GM21528 (cell line): ENCODE data around the gene ART1.
"Not testable (repeated sequence)": the region's sequence is repeated elsewhere in the genome, so short reads cannot be mapped to it uniquely, and the experiment has no call there.

Experiments used
- ATAC-seq: cut with Tn5 transposase; IDR thresholded peaks from one replicate; pipeline ENCODE4 v1.9.1; 2021; ENCODE audit warnings: mild to moderate bottlenecking, moderate library complexity; ENCODE audit not compliant: unreplicated experiment, low FRiP score

Gene ART1

DNA sequence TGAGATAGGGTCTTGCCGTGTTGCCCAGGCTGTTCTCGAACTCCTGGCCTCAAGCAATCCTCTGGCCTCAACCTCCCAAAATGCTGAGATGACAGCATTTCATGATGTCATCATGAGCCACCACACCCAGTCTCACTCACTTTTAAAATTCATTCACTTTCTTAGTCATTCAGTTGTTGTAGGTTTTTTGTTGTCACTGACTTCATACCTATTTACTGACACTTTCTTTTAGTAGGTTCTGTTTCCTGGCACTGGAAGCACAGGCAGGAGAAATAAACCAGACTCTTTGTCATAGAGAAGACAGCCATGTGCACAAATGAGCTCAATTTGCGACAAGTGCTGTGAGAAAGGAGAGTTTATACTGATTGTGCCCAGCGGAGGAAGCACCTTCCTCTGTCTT is 13.6 kb upstream of the ART1 start:
- no peak for ATAC-seq

GRCh38 chr11:3632070-3632660 is 12.8 kb upstream of the ART1 start:
- ATAC-seq: no peak

DNA sequence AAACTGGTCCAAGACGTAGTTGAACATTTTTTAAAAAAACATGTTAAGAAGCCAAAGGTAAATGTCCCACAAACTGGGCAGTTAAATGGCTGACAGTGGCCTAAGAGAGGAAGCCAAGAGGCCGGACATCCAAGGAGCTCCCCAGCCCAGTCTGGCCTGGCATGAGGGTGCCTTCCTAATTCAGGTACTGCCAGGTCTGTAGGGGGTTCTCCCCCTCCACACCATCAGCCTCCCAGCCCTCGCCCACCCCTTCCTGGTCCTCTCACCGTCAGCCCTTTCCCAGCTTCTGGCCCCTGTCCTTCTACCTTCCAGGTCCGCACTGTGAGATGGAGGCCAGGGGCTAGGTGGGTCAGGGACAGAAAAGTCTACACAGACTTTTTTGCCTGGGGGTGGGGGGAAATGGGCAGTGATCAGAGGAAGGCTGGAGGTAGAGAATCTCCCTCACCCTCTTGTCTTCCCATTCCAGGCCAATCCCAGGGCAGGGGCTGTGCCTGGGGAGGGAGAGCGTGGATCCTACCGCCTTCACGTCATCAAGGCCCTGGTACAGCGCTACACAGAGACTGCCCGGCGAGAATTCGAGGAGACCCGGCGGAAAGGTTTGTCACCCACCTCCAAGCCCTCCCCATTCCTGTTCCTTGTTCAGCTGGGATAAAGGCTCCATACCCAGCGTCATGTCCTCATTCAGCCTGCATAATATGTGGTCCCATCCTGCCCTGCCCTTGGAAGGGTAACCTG is 9.1 kb upstream of the ART1 start:
- ATAC-seq: no peak

- no peak for ATAC-seq
Measured at GRCh38 chr11:3637201-3637600, 7.7 kb upstream of the ART1 start.

- no peak for ATAC-seq
Measured at GRCh38 chr11:3638513-3638912, 6.4 kb upstream of the ART1 start.

GRCh38 chr11:3639841-3640240 is 5.1 kb upstream of the ART1 start:
- no peak for ATAC-seq

DNA sequence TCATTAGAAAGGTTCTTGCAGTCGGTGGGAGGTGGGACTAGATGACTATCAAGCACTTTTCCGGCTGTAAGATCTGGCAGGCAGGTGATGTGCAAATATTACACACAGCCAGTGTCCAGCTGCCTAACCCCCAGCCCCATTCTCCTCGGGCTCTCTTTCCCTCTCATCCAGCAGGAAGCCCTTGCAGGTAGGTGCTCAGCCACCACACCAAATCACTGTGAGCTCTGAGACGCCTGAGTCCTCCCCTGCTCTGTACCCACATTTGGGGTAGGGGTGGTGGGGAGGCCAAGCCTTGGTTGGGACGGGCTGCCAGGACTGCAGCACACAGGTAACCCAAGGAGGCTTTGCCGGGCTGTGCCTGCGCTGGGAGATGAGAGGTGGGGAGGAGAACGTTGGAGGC is 3.7 kb upstream of the ART1 start:
- no peak for ATAC-seq

- no peak for ATAC-seq
Measured at GRCh38 chr11:3641701-3642070, 3.2 kb upstream of the ART1 start, which contains the start of gene ART5. Gene ART5 (minus strand): TSS chr11:3641992. CDS start chr11:3641862, 130 bp downstream.

DNA sequence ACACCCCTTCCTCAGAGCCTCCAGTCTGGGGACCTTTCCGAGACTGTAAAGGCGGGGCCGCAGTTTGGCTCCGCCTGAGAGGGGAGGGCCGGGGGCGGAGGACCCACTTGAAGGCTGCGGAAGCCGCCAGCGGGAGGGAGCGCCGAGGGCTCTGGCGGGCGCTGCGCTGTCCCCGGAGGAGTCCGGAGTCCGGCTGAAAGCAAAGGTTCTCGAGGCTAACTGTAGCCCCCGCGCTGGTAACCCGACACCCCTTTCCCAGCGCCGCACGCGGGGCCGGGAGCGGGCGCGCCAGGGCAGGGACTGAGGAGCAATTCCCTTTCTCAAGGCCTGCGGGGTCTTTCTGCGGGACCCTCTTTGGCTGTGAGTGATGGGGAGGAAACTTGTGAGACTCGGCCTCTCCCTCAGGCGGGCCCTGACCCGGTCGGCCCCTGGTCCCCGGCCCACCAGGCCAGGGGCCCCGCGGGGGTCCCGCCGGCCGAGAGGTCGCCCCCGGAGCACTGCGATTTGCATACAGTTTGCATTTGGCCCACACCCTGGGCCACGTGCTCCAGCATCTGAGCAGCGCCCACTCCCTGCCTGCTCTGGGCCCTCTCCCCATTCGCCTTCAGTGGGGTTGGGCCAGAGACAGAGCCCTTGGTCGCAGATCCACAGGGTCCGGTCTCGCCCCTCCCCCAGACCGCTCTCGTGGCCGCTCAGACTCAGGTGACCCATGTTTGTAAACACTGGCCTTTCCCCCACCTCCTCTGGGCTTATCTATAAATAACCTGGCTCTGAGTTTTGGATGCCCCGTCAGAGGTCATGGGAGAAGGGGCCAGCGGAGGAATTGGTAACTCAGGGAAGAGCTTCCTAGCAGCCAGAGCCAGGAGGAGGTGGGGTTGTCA is 2.6 kb upstream of the ART1 start:
- no peak for ATAC-seq

GRCh38 chr11:3643102-3643546 is 1.8 kb upstream of the ART1 start:
- not testable (repeated sequence) for ATAC-seq

DNA sequence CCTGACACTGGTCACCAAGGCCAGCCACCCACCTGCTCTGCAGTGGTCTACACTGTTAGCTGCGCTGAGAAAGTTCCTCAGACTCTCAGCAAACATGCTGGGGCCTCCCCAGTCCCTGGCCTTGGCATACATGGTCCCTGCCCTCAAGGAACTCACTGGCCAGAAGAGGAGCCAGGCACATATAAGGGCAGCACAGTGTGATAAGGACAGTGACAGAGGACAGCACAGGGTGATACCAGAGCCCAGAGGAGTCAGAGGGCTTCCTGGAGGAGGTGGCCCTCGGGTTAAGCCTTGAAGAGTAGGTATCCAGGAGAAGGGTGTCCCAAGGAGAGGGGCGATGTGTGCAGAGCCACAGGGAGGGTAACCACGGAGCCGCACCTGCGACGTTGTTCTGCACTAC is 624 bp downstream of the ART1 start:
- no peak for ATAC-seq

GRCh38 chr11:3648843-3649242 is 3.9 kb downstream of the ART1 start:
- not testable (repeated sequence) for ATAC-seq

GRCh38 chr11:3649374-3649773 is 4.4 kb downstream of the ART1 start:
- ATAC-seq: not testable (repeated sequence)

DNA sequence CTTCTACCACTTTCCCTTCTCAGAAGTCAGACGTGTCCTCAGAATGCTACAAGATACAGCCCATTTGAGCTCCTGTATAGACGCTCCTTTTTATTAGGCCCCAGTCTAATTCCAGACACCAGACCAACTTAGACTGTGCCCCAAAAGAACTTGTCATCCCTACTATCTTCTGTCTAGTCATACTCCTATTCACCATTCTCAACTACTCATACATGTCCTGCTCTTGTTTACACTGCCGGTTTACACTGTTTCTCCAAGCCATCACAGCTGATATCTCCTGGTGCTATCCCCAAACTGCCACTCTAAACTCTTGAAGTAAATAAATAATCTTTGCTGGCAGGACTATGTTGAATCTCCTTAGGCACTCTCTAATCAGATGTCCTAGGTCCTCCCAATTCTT is 7.6 kb downstream of the ART1 start:
- ATAC-seq: not testable (repeated sequence)

- no peak for ATAC-seq
Measured at GRCh38 chr11:3655547-3655946, 10.6 kb downstream of the ART1 start.

- not testable (repeated sequence) for ATAC-seq
Measured at GRCh38 chr11:3657331-3657730, 12.4 kb downstream of the ART1 start.

GRCh38 chr11:3658252-3658651 is 13.3 kb downstream of the ART1 start:
- no peak for ATAC-seq

DNA sequence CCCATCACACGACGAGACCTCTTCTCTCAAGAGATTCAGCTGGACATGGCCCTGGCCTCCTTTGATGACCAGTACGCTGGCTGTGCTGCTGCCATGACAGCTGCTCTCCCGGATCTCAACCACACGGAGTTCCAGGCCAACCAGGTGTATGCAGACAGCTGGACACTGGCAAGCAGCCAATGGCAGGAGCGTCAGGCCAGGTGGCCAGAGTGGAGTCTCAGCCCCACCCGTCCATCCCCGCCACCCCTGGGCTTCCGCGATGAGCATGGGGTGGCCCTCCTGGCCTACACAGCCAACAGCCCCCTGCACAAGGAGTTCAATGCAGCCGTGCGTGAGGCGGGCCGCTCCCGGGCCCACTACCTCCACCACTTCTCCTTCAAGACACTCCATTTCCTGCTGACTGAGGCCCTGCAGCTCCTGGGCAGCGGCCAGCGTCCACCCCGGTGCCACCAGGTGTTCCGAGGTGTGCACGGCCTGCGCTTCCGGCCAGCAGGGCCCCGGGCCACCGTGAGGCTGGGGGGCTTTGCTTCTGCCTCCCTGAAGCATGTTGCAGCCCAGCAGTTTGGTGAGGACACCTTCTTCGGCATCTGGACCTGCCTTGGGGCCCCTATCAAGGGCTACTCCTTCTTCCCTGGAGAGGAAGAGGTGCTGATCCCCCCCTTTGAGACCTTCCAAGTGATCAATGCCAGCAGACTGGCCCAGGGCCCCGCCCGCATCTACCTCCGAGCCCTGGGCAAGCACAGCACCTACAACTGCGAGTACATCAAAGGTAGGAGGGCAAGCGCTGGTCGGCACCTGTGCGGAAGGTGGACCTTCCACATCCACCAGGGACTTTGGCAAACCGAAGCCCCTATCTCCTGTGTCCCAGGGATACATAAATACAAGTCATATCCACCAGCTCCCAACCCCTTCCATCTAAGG is 14.9 kb downstream of the ART1 start:
- ATAC-seq: no peak

GRCh38 chr11:3660960-3661359 is 16.0 kb downstream of the ART1 start:
- ATAC-seq: no peak

DNA sequence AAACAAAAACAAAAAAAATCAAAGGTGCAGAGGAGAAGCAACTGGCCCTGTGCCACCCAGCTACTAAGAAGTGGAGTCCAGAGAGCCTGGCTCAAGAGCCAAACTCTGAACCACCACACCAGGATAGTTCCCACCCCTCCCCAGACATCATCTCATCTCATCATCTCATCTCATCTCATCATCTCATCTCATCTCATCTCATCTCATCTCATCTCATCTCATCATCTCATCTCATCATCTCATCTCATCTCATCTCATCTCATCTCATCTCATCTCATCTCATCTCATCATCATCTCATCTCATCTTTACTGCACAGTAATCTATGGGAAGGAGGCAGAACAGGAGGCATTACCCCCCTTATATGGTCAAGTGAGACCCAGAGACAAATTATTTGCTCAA is 17.9 kb downstream of the ART1 start:
- ATAC-seq: no peak
